ENCODE measurements around the gene ST8SIA2. TPM values are rescaled to one million over a fixed set of nuclear protein-coding genes. Genes with fewer than 3 reads are reported as not detected.

The ST8SIA2 gene
- total RNA-seq, 1 experiment from 2014 or later, result 0.15 TPM

DNA sequence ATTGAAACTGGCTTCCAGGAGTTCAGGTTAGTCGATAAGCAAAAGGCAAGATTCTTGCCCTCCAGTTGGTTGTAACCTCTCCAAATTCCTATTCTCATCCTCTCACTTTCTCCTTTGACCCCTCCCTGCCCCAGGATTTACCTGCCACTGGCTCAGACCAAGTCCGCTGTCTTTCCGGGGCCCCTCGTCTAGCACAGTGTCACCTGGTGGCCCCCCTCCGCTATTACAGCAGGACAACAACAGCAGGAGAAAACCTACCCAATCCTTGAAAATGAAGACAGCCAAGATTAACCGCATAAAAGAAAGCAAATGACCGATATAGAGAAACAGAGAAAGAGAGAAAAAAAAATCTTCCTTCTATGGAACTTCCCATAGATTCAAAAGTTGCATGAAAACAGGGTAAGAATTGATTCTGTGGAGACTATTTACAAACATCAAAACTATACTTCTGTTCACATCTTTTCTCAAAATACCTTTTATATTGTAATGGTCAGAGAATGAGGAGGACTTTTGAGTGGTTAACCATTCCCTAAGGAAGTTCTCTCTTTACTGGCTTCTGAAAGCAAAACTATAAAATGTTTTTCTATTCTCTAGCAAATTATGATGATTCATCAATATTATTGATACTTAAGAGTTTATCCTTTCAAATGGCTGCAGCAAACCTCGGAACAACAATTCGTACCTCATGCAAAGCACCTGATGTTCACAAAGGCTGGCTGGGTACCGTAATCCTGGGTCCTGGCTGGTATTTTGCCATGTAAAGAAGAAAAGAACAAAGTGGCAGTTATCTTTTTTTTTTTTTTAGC, 10.0 kb upstream of the ST8SIA2 start:
- Histone ChIP-seq H3K27ac (ENCODE audit: low read length) (no peak overlapping the region), H3K36me3 (ENCODE audit: control insufficient read depth, insufficient read depth, low read length) (no peaks in the 10 kb centered on the region), H3K4me3 (ENCODE audit: low read depth in 2 of 2, low read length in 2 of 2) (no peak overlapping the region), H3K9me3 (ENCODE audit: control insufficient read depth, insufficient read depth, low read depth, low read length) (no peaks in the 10 kb centered on the region), H3K4me1 (ENCODE audit: control insufficient read depth, insufficient read depth, low read length) (no peaks in the 10 kb centered on the region), H3K27me3 (ENCODE audit: control insufficient read depth, insufficient read depth, low read length) (peaks cover 19% of the 10 kb centered on the region)
- DNase-seq (ENCODE audit: low read depth, low spot score), result no peak
- BruUV-seq (replicated peaks), result no TSS peak
- TF ChIP-seq, protein P1, sequence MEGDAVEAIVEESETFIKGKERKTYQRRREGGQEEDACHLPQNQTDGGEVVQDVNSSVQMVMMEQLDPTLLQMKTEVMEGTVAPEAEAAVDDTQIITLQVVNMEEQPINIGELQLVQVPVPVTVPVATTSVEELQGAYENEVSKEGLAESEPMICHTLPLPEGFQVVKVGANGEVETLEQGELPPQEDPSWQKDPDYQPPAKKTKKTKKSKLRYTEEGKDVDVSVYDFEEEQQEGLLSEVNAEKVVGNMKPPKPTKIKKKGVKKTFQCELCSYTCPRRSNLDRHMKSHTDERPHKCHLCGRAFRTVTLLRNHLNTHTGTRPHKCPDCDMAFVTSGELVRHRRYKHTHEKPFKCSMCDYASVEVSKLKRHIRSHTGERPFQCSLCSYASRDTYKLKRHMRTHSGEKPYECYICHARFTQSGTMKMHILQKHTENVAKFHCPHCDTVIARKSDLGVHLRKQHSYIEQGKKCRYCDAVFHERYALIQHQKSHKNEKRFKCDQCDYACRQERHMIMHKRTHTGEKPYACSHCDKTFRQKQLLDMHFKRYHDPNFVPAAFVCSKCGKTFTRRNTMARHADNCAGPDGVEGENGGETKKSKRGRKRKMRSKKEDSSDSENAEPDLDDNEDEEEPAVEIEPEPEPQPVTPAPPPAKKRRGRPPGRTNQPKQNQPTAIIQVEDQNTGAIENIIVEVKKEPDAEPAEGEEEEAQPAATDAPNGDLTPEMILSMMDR (IDR thresholded peaks at IDR 0.05), result peak; percentile 86
- TF ChIP-seq POLR2AphosphoS5 (IDR thresholded peaks at IDR 0.05; ENCODE audit: low read depth, low read length) (no peak), TCF7L2 (IDR thresholded peaks at IDR 0.05; ENCODE audit: low read depth, low read length) (no peak), SIN3A (IDR thresholded peaks at IDR 0.05; ENCODE audit: borderline replicate concordance, insufficient read depth, low read depth, low read length) (no peak)
- TF ChIP-seq, protein P2, sequence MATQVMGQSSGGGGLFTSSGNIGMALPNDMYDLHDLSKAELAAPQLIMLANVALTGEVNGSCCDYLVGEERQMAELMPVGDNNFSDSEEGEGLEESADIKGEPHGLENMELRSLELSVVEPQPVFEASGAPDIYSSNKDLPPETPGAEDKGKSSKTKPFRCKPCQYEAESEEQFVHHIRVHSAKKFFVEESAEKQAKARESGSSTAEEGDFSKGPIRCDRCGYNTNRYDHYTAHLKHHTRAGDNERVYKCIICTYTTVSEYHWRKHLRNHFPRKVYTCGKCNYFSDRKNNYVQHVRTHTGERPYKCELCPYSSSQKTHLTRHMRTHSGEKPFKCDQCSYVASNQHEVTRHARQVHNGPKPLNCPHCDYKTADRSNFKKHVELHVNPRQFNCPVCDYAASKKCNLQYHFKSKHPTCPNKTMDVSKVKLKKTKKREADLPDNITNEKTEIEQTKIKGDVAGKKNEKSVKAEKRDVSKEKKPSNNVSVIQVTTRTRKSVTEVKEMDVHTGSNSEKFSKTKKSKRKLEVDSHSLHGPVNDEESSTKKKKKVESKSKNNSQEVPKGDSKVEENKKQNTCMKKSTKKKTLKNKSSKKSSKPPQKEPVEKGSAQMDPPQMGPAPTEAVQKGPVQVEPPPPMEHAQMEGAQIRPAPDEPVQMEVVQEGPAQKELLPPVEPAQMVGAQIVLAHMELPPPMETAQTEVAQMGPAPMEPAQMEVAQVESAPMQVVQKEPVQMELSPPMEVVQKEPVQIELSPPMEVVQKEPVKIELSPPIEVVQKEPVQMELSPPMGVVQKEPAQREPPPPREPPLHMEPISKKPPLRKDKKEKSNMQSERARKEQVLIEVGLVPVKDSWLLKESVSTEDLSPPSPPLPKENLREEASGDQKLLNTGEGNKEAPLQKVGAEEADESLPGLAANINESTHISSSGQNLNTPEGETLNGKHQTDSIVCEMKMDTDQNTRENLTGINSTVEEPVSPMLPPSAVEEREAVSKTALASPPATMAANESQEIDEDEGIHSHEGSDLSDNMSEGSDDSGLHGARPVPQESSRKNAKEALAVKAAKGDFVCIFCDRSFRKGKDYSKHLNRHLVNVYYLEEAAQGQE (IDR thresholded peaks at IDR 0.05; ENCODE audit: insufficient read depth in 1 of 2, low read depth in 2 of 2, low read length in 1 of 2), result no peak
- in situ Hi-C loops (cut with HindIII; ENCODE audit: low pct_unique_long_range_greater_than_20kb, low sequenced_read_pairs), result no loop called here
- POLR2A ChIA-PET, result no interaction called here
- CTCF ChIA-PET, result interaction anchor here (0.6 kb wide), 1 partner anchor 288 kb away, joined by 3 read pairs; no protein-coding TSS in a partner anchor
- no peak for ATAC-seq
- intact Hi-C loops (cut with micrococcal nuclease; ENCODE audit: unreplicated experiment), result loop anchor here (1.0 kb wide), 1 partner anchor 286 kb away; no protein-coding TSS in a partner anchor

GRCh38 chr15:92384381-92384780, 9.3 kb upstream of the ST8SIA2 start:
- no peak for TF ChIP-seq POLR2AphosphoS5 (IDR thresholded peaks at IDR 0.05; ENCODE audit: low read depth, low read length)
- no peak for TF ChIP-seq TCF7L2 (IDR thresholded peaks at IDR 0.05; ENCODE audit: low read depth, low read length)
- TF ChIP-seq SIN3A (IDR thresholded peaks at IDR 0.05; ENCODE audit: borderline replicate concordance, insufficient read depth, low read depth, low read length), result no peak
- TF ChIP-seq, protein P2 (IDR thresholded peaks at IDR 0.05; ENCODE audit: insufficient read depth in 1 of 2, low read depth in 2 of 2, low read length in 1 of 2), result no peak
- TF ChIP-seq, protein P1 (IDR thresholded peaks at IDR 0.05), result no peak
- Histone ChIP-seq H3K4me1 (ENCODE audit: control insufficient read depth, insufficient read depth, low read length) (no peaks in the 10 kb centered on the region), H3K4me3 (ENCODE audit: low read depth in 2 of 2, low read length in 2 of 2) (no peak overlapping the region), H3K27me3 (ENCODE audit: control insufficient read depth, insufficient read depth, low read length) (peaks cover 25% of the 10 kb centered on the region), H3K9me3 (ENCODE audit: control insufficient read depth, insufficient read depth, low read depth, low read length) (no peaks in the 10 kb centered on the region), H3K27ac (ENCODE audit: low read length) (no peak overlapping the region), H3K36me3 (ENCODE audit: control insufficient read depth, insufficient read depth, low read length) (no peaks in the 10 kb centered on the region)
- no peak for ATAC-seq
- DNase-seq (ENCODE audit: low read depth, low spot score), result no peak
- POLR2A ChIA-PET, result no interaction called here
- BruUV-seq (replicated peaks), result no TSS peak
- in situ Hi-C loops (cut with HindIII; ENCODE audit: low pct_unique_long_range_greater_than_20kb, low sequenced_read_pairs), result no loop called here
- CTCF ChIA-PET, result interaction anchor here (0.6 kb wide), 1 partner anchor 289 kb away, joined by 3 read pairs; no protein-coding TSS in a partner anchor
- intact Hi-C loops (cut with micrococcal nuclease; ENCODE audit: unreplicated experiment), result no loop called here
